NCI-H2196 (cell line): ENCODE results near the gene METTL14.

Experiments used
- DNase-seq: peaks from one replicate; lab custom pipeline; 2025; ENCODE audit not compliant: unreplicated experiment; lab: John Stamatoyannopoulos, UW

METTL14 gene

DNA sequence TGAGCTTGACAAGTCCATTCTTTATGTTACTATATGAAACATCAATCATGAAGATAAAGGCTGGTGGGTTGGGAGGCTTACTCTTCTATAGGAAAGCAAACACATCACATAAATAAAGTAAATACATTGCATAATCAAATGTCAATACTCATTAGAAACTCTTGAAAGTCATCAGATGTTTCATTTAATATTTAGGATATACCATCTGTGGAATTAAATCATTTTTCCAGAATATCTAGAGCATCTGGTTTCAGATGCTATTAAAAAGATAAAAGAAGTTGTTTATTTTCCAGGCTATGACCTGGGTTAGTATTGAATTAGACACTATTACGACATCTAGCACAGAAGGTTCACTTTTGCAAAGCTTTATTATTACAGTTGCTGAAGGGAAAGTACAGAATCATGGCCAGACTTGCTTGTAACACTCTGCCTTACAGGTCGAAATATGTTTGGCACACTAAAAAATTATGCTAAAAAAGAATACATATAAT is 72.6 kb downstream of the METTL14 start:
- DNase-seq = no peak

DNA sequence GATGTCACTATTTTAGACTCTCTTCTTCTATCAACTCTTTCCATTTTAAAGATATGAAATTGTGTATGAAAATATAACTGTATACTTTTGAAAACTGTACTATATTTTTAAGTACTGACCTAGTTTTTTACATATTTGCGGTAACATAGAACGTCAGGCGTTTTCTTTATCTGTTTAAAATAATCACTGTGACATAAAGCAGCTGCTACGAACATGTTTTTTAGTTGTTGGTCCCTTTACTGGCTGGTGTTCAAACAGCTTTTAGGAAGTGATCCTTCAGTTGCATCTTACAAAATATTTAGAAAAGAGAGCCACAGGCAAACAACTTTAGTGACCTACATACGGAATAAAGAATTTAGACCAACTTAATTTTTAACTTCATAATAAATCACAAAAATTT is 73.1 kb downstream of the METTL14 start:
- DNase-seq = no peak

DNA sequence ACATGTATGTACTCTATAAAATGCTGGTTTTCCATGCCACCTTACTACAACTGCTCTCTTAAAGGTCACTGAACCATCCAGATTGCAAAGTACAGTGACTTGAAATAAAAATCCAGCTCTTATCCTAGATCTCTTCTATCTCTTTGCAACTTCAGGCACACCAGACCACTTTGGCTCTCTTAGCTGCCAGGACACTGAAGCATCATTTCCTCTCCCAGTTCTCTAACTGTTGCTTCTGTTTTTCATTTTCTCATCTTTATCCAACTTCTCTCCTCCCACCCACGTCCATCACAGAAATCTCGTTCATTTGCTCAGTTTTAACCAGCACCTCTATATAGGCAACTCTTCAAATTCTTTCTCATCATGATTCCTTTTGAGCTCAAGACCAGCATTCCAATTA is 74.3 kb downstream of the METTL14 start:
- no peak for DNase-seq

DNA sequence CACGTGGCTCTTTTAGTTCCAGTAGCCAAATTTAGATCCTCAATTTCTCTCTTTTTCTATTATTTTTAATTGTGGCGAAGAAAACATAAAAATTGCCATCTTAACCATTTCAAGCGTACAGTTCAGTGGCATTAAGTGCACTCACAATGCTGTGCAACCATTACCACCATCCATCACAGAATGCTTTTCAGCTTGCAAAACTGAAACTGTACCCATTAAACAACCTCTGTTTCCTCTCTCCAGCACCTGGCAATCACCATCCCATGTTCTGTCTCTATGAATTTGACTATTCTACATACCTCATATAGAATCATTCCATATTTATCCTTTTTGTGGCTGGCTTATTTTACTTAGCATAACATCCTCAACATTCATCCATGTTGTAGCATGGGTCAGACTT is 74.9 kb downstream of the METTL14 start:
- DNase-seq = no peak

DNA sequence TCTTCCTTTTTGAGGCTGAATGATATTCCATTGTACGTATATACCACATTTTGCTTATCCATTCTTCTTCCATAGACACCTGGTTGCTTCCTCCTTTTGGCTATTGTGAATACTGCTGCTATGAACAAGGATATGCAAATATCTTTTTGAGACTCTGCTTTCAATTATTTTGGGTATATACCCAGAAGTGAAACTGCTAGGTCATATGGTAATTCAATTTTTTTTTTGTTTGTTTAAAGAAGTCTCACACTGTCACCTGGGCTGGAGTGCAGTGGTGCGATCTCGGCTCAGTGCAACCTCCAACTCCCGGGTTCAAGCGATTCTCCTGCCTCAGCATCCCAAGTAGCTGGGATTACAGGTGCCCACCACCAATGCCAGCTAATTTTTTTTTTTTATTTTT is 75.3 kb downstream of the METTL14 start:
- DNase-seq = no peak

DNA sequence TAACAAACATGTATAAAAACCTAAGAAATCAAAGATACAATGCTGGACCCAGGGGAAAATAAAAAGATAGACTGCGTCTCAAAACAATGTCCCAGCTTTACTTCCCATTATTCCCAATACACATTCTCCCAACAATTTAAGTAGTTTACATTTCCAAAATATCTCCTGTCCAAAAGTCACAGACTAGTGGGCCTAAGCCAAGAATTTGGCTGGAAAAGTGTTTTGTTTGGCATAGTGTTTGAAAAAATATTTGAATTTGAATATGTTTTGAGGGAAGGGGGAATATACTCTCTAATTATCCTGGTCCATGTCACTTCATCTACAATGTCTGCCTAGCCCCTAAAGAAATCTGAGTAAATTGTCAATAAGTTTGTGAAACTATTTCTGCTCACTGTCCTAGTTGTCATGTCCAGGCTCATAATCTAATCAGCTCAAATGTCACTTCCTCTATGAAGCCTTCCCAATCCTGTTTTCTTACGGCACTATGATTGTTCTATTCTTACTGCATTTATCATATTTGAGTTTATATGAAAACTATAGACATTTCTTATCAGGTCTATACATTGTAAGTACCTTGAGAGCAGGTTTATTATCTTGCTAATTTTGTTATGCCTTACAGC is 76.3 kb downstream of the METTL14 start:
- no peak for DNase-seq

DNA sequence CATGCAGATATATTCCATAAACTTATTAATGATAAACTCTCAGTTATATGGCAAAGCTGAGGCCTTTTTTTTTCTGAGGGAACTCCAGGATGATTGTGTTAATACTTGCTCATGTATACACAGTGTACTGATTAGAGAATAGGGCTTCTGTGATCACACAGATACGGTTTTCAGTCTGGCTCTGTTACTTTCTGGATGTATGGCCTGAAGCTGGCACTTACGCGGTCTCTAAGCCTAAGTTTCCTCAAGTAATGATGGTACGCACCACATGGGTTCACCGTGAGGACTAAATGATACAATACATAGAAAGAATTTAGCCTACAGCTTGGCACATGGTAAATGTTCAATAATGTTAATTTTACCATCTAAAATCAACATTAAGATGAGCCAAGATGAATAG is 77.0 kb downstream of the METTL14 start:
- DNase-seq = no peak

DNA sequence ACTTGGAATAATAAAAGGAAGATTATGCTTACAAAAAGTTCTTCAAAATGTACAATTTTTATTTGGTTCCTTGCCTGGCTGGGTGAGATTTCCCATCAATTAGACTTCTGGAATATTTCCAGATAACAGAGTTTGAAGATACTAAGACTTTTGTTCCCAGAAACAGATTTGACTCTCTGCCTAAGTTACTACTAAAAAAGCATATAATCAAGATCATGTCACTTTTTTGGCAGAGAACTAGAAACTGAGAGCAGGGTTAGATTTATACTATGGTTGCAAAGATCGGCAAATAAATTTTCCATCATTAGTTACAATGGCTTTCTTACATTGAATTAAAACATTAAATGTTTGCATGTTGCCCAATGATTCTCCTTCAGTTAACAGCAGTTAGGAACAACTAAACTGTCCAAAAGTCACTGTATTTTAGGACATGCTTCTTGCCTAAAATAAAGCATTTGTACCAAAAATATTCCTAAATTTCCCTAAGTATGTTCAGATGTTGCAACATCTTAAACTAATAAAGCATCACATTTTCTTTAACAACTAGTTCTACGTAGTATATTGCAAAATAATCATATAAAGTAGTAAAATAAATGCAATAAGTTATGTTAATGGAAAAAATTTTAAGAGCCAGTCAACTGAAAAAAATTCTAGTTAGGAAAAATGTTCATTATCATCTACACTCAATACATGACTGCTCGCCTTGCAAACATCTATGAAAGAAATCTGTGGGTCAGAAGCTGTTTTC is 77.7 kb downstream of the METTL14 start:
- no peak for DNase-seq
